Stimulated activated CD8-positive, alpha-beta memory T cell treated with anti-CD3 and anti-CD28 coated beads, Interleukin-15, amount 100 ng/mL, for 48 hours (primary cell): ENCODE measurements around the gene SNAPIN.
"Not testable (repeated sequence)": the region's sequence is repeated elsewhere in the genome, so short reads cannot be mapped to it uniquely, and the experiment has no call there.

Source experiments
- DNase-seq, 2 donors: peaks; one replicate each; pipeline ENCODE4 v3.0.0-alpha.2; 2020; ENCODE audit warnings: low read depth in 2 of 2

SNAPIN gene

GRCh38 chr1:153647346-153647714 lies 11.2 kb upstream of the SNAPIN start:
- no peak for DNase-seq

DNA sequence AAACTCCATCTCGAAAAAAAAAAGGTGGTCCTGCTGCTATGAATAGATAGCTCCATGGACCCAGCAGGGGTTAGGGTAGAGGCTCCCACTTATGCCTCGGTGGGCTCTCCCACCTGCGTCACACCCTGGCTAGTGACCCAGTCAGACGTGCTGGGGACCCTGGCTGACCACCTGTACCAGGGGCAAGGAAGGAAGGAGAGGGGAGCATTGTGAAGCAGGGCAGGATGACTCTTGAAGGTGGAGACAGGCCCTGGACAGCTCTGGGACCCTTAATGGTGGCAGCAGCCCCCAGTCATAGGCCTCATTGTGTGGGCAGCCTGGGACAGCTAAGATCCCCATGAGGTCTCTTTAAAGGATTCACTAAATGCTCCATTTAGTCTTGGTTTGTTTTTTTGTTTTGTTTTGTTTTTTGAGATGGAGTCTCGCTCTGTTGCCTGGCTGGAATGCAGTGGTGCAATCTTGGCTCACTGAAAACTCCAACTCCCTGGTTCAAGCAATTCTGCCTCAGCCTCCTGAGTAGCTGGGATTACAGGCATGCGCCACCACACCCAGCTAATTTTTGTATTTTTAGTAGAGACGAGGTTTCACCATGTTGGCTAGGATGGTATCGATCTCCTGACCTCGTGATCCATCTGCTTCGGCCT lies 10.4 kb upstream of the SNAPIN start:
- DNase-seq, result no peak

- no peak for DNase-seq
Measured at GRCh38 chr1:153649137-153649862, 9.2 kb upstream of the SNAPIN start.

DNA sequence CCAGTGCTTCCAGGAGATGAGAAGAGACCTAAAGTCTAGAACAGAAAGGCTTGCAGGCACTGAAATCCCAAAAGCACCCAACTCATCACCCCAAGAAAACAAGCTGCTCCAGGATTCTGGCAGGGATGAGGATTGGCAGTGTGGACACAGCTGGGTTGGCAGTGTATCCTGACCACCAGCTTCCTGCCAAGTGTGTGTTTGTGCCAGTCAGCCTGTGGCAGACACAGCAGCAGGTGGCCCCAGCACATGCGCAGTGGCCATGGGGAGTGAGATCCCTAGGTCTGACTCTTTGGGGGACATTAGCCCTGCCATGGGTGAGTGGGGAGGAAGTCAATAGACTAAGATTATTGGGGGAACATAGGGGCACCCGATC lies 8.7 kb upstream of the SNAPIN start:
- no peak for DNase-seq

- no peak for DNase-seq
Measured at GRCh38 chr1:153651771-153652170, 6.7 kb upstream of the SNAPIN start.

GRCh38 chr1:153652805-153653500 lies 5.5 kb upstream of the SNAPIN start:
- no peak for DNase-seq

DNA sequence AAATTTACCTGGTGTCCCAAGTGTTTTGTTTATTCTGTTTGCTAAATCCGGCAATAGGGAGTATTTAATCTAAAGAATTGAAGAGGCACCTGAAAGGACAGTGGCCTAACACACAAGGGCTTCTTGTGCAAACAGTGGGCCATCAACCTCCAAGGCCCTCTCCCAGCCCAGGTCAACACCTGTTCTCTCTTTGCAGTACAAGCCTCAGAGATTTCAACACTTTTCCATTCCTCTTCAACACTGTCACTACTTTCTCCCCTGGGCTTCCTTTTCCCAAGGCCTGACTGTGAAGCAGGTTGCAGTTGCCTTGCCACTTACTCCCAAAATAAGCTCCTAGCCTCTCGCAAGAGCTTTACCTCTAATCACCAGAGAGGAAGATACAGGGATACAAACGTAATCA lies 3.2 kb upstream of the SNAPIN start:
- DNase-seq, result no peak

GRCh38 chr1:153659175-153659534 lies 652 bp downstream of the SNAPIN start:
- DNase-seq, result no peak

DNA sequence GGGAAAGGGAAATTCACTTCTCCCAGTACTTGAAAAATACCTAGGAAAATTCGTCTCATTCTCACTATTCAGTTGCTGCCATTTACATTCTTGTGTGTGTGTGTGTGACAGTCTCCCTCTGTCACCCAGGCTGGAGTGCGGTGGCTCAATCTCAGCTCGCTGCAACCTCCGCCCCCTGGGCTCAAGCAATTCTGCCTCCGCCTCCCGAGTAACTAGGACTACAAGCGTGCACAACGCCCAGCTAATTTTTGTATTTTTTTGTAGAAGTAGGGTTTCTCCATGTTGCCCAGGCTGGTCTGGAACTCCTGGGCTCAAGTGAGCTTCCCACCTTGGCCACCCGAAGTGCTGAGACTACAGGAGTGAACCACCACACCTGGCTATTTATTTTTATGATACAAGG lies 1.2 kb downstream of the SNAPIN start:
- no peak for DNase-seq

DNA sequence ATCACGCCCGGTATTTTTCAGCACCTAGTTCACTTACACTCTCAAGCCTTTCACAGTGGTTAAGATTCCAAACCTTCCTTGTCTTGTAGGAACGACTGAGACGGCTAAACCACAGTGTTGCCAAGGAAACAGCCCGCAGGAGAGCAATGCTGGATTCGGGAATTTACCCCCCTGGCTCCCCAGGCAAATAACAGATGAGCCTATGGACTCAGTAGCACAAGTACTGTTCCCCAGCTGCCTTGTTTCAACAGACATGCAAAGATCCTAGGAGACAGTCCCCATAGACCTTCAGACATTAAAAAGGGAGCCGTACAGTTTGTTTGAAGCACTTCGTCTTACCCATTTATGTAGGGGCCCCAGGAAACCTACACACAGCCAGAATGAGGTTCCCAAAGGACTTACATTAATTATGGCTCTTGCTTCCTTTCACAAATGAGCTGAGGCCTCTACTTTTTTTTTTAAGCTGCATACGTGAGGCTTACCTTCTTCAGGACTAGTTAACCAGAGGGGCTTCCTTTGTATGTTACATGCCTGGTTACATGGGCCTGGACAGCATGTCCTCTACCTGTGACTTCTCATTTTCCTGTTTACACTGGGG lies 2.7 kb downstream of the SNAPIN start:
- DNase-seq, result no peak

DNA sequence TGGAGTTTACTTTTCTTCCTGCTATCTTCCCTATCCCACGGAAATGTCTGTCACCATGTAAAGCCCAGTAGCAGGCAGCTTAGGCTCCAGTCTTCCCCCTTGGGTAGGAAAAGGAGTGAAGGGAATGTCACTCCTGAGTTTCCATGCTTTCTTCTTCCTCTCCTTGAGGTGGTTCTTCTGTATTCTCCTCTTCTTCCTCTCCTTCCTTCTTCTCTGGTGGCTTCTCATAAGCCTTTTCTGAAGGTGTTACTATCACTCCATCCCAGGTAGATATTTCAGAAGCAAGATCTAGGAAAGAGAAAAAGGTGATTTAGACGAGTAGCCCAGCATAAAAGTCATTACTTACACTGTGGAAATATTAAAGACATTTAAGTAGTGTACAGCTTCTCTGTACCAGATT lies 3.8 kb downstream of the SNAPIN start:
- no peak for DNase-seq

DNA sequence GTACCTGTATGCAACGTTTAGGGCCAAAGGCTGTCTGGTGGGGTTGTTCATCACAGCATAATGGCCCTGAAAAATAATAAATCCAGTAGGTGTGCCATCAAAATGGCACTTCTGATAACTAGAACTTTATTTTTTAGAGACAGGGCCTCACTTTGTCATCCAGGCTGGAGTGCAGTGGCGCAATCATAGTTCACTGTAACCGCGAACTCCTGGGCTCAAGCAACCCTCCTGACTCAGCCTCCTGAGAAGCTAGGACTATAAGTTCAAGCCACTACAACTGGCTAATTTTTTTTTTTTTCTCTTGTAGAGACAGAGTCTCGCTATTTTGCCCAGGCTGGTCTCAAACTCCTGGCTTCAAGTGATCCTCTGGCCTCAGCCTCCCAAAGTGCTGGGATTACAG lies 4.7 kb downstream of the SNAPIN start:
- DNase-seq, result no peak

GRCh38 chr1:153667439-153667838 lies 8.9 kb downstream of the SNAPIN start:
- no peak for DNase-seq

DNA sequence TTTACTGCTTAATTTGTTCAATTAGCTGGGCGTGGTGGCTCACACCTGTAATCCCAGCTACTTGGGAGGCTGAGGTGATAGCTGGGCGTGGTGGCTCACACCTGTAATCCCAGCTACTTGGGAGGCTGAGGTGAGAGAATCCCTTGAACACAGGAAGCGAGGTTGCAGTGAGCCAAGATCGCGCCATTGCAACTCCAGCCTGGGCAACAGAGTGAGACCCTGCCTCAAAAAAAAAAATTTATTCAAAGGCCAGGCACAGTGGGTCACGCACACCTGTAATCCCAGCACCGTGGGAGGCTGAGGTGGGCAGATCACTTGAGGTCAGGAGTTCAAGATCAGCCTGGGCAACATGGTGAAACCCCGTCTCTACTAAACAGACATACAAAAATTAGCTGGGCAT lies 10.2 kb downstream of the SNAPIN start:
- DNase-seq, result not testable (repeated sequence)

GRCh38 chr1:153669606-153670005 lies 11.1 kb downstream of the SNAPIN start:
- DNase-seq, result no peak

DNA sequence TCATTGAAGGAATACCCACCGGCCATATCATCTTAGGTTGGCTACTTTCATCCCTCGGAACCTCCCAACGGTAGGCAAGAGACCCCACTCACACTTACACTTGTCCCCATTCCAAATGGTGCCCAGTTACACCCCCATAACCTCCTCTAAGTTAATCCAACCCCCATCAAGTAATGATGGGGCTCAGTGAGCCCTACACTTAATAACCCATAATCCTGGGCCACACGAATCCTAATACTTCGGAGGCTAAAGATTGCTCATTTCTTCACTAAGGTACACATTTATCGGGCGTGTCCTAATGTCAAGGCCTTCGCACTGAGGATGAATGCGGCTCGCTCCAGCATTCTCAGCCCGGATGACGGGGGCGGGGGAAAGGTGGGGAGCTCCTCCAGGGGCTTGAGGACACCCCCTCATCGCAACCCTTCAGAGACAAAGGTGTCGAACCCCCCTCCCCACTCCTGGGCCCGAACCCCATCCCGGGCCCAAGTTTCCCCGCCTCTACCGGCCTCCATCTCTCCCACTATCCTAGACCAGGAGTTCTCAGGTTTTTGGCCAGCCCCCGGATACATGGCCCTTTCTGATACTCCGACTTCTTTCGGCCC lies 11.9 kb downstream of the SNAPIN start:
- no peak for DNase-seq

DNA sequence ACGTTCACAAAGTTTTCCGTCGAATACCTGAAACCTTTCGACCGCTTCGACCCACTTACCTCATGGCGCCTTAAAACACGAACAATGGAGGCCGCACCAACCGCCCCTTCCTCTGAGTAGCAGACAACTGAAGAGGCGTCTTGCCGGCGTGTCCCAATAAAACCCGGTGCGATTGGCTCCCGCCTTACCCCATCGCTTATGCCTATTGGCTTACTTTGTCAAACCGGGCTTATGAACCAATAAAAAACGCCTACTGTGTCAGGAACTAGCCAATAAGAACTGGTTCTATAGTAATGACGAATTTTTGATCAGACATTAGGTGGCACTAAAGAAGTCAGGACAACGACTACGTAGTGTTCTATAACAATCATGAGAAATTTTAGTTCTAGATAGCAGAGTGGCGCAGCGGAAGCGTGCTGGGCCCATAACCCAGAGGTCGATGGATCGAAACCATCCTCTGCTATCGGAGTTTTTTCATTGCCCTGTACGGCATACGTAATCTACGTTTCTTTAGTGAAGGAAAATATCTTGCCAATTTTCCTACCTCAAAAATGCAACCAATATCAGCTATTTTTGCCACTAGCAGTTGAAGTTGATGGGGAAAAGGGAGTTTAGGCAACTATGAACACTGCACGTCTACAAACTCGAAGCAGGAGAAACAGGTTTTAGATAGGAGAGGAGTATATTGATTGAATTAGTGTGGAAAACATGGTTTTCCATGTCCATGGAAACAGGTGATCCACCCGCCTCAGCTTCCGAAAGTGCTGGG lies 12.5 kb downstream of the SNAPIN start, which contains the start of gene ILF2:
TSS of gene ILF2 (minus strand) at position 135 of the 769 bp plus-strand sequence. CDS start at position 64, 71 bp downstream.
- DNase-seq, result peak; percentile 93 to 94

- peak; percentile 34 to 48 for DNase-seq
Measured at GRCh38 chr1:153671628-153672353, 13.3 kb downstream of the SNAPIN start.

DNA sequence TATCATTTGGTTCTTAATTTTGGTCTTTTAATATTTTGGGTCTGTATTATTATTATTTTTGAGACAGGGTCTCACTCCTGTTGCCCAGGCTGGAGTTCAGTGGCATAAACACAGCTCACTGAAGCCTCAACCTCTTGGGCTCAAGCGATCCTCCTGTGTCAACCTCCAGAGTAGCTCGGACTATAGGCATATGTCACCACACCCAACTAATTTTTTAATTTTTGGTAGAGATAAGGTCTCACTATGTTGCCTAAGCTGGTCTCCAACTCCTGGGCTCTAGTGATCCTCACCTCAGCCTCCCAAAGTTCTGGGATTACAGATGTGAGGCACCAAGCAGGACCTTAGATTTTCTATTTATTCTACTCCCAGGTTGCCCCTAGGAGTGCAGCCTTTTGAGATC lies 15.0 kb downstream of the SNAPIN start:
- DNase-seq, result no peak

GRCh38 chr1:153677718-153678518 lies 19.4 kb downstream of the SNAPIN start:
- no peak for DNase-seq
